Fibroblast of mammary gland (primary cell): ENCODE results near the gene PI4KA.

Experiments used
- DNase-seq: peaks from one replicate; pipeline ENCODE4 v3.0.0-alpha.2; 2010; ENCODE audit warnings: low read depth
- H3K4me3 ChIP-seq: 2 replicates; pipeline ENCODE4 v1.5.1; 2011; ENCODE audit warnings: low read depth, mild to moderate bottlenecking, low read length, moderate library complexity; ENCODE audit not compliant: control insufficient read depth
- TF ChIP-seq, protein P1 (sequence below): conservative IDR thresholded peaks from 2 replicates; pipeline ENCODE4 v1.5.1; 2011; ENCODE audit warnings: low read depth, low read length, inconsistent platforms; ENCODE audit not compliant: control insufficient read depth, insufficient read depth

The PI4KA gene

DNA sequence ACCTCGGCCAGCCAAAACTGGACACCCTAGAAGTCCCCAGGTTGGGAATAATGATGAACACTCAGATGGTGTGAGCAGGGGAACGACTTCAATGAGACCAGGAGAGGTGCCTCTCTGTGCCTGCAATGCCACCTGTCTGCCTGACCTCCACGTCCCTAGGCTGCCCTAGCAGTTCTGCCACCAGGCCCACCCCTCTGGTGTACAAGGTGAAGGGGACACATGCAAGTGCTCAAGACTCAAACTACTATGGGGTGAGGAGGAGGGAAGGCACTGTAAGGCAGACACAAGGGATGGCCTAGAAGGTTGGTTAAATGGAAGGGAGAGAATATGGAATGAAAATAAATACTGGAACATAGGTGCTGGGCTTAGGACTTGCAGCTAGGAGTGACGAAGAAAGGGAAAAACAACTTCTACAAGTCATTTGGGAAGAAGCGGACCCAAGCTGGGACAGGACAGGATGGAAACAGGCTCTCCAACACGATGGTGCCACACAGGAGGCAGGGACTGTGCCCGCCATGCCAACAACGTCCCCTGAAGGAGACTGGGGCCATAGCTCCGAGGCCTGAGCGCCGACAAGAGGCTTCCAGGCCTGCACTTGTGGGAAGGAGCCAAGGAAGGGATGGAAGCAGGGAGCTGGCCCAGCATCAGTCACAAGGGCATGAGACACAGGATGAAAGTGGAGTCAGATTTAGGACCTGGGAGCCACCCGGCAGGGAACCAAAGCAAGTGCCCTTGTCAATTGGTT is 66.2 kb downstream of the PI4KA start:
- H3K4me3 ChIP-seq, result no peak overlapping the region
- no peak for DNase-seq
- TF ChIP-seq, protein P1, sequence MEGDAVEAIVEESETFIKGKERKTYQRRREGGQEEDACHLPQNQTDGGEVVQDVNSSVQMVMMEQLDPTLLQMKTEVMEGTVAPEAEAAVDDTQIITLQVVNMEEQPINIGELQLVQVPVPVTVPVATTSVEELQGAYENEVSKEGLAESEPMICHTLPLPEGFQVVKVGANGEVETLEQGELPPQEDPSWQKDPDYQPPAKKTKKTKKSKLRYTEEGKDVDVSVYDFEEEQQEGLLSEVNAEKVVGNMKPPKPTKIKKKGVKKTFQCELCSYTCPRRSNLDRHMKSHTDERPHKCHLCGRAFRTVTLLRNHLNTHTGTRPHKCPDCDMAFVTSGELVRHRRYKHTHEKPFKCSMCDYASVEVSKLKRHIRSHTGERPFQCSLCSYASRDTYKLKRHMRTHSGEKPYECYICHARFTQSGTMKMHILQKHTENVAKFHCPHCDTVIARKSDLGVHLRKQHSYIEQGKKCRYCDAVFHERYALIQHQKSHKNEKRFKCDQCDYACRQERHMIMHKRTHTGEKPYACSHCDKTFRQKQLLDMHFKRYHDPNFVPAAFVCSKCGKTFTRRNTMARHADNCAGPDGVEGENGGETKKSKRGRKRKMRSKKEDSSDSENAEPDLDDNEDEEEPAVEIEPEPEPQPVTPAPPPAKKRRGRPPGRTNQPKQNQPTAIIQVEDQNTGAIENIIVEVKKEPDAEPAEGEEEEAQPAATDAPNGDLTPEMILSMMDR, result no peak

DNA sequence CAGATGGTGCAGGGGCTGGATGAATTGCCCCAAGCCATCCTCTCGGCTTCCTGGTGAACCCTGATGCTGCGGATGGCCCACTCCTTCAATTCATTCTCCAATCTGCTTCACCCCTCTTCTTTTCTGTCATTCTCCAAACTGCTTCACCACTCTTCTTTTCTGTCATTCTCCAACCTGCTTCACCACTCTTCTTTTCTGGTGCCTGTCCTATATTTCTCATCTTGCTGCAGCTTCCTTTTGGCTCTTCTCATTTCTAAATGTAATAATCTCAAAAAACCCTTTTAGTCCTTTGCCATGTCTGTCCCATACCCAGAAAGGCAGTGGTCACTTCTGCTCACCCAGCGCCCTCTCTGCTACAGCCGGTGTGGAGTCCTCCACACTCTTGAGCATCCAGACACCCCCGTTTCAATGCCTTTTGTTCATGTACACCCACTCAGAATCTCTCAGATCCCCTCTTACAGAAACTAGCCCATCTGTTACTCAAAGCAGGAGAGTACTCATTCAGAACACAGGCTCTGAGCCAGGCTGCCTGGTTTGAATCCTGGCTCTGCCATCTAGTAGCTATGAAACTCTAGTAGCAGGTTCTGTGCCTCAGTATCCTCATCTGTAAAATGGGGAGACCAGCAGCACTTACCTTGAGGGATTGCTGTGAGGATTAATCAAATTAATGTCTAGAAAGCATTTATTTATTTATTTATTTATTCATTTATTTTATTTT is 69.8 kb downstream of the PI4KA start:
- no peak for DNase-seq
- TF ChIP-seq, protein P1, result no peak
- H3K4me3 ChIP-seq, result no peak overlapping the region

DNA sequence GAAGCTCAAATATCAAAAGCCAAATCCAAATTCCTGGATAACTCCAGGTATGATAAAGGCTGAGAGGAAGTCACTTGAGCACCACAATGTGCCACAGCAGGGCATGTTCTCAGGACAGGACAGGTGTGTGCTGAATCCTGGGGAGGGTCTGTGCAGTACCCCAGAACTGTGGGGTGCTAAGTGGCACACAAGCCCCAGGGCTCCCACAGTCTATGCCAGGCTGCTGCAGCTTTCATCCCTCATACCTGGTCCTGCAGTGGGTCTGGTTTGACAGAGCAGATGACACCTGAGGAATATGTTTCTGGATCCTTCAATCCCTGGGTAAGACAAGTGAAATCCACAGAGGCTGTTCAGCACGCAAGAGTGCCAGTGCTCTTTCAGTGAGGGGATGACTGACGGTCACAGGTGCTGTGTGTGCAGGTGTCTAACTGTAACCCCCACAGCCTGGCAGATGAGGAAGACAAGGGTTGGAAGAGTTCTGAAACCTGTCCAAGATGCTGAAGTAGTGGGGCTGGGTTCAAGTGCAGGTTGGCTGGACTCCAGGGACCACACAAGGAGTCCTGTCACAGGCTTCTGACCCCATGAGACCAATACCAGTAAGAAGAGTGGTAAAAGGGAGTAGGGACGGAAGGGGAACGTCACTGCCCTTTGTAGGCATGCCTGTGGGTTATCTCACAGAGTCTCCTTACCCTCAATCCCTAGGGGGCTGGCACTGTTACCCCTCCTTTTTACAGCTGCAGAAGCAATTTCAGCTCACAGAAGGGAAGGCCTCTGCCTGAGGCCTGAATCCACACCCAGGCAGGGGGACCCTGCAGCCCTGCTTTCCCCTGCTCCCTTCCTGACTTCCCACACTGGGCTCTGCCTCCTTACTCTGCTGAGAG is 70.6 kb downstream of the PI4KA start:
- no peak for DNase-seq
- TF ChIP-seq, protein P1, result no peak
- no peak overlapping the region for H3K4me3 ChIP-seq

DNA sequence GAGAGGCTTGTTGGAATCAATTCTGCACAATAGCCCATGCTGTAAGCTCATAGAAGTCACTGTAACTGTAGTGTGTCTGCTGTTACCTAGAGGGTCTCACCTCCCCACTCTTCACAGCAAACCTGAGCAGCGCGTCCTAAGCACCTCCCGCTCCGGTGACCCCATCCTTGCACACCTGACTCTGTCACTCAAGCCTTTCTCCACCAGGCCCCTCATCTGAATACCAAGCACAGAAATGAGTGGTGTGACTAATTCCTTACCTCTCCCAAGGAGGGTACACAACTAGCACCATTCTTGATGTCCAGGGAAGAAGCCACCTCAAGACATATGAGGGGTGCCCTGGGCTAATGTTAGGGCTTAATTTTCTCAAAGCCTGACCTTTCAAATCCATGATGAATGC is 71.4 kb downstream of the PI4KA start:
- no peak for DNase-seq
- TF ChIP-seq, protein P1, result no peak
- H3K4me3 ChIP-seq, result no peak overlapping the region

DNA sequence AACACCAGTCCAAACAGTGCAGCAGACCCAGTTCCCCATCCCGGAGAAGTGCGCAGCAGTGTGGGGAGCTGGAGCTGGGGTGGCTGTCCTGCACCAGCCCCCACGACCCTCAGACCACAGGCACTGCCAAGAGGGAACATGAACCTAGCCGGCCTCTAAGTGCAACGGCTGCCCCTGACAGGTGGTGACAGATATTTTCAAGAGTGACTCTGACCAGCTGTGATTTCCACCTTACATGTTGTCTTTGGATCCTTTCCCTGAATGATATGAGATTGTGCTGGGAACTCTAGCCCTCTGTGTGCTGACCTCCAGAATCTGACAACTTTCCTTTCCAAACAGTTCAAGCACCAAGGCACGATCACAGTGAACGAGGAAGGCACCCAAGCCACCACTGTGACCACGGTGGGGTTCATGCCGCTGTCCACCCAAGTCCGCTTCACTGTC is 72.1 kb downstream of the PI4KA start:
- H3K4me3 ChIP-seq, result no peak overlapping the region
- TF ChIP-seq, protein P1, result no peak
- DNase-seq, result no peak

DNA sequence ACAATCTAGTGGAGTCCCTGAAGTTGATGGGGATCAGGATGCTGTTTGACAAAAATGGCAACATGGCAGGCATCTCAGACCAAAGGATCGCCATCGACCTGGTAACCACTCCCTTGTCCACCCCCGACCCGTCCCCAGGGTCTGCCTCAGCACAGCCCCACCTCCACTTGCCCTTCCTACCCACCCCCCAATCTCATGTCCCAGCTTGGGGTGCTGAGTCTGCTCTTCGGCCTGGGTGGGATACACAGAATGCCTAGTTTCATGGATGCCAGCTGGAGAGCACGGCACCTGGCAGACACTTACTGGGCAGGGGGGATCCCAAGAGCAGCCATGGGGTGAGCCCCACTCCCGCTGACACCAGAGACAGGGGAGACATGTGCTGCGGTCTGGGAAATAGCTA is 72.6 kb downstream of the PI4KA start:
- TF ChIP-seq, protein P1, result no peak
- no peak for DNase-seq

More for the DNA sequence above, 72.6 kb downstream of the PI4KA start:
- H3K4me3 ChIP-seq, result no peak overlapping the region
